CD4-positive, alpha-beta T cell treated with Interleukin-1 beta for 1 hour (primary cell): ENCODE measurements around the gene PCED1B.

Source experiments
- DNase-seq, 2 donors: peaks; one replicate each; pipeline ENCODE4 v3.0.0-alpha.2; 2020 to 2022

The PCED1B gene

GRCh38 chr12:47214001-47214619 is 134.7 kb downstream of the PCED1B start:
- no peak for DNase-seq

- no peak for DNase-seq
Observed at GRCh38 chr12:47214771-47215170, 135.3 kb downstream of the PCED1B start.

- DNase-seq: peak; percentile 82 to 83
Observed at GRCh38 chr12:47216150-47216677, 136.8 kb downstream of the PCED1B start.

GRCh38 chr12:47217595-47217869 is 138.1 kb downstream of the PCED1B start:
- DNase-seq: peak in 1 of 2 donors; percentile 22

GRCh38 chr12:47218191-47218654 is 138.8 kb downstream of the PCED1B start:
- peak; percentile 40 to 50 for DNase-seq

- DNase-seq: no peak
Observed at GRCh38 chr12:47219243-47219642, 139.8 kb downstream of the PCED1B start.

GRCh38 chr12:47221256-47222023 is 142.0 kb downstream of the PCED1B start:
- no peak for DNase-seq

- DNase-seq: no peak
Observed at GRCh38 chr12:47222520-47223030, 143.2 kb downstream of the PCED1B start.

GRCh38 chr12:47223031-47223847 is 143.8 kb downstream of the PCED1B start:
- no peak for DNase-seq

- DNase-seq: no peak
Observed at GRCh38 chr12:47223848-47224213, 144.4 kb downstream of the PCED1B start.

GRCh38 chr12:47224563-47225133 is 145.2 kb downstream of the PCED1B start:
- DNase-seq: no peak

- DNase-seq: no peak
Observed at GRCh38 chr12:47225356-47225755, 145.9 kb downstream of the PCED1B start.

GRCh38 chr12:47226199-47226598 is 146.8 kb downstream of the PCED1B start:
- no peak for DNase-seq

- no peak for DNase-seq
Observed at GRCh38 chr12:47228802-47229201, 149.4 kb downstream of the PCED1B start.

- no peak for DNase-seq
Observed at GRCh38 chr12:47231456-47231855, 152.0 kb downstream of the PCED1B start.

GRCh38 chr12:47234576-47235141 is 155.2 kb downstream of the PCED1B start:
- no peak for DNase-seq

GRCh38 chr12:47235258-47236040 is 156.0 kb downstream of the PCED1B start:
- no peak for DNase-seq

GRCh38 chr12:47236109-47236714 is 156.8 kb downstream of the PCED1B start:
- no peak for DNase-seq

GRCh38 chr12:47237751-47238211 is 158.4 kb downstream of the PCED1B start:
- no peak for DNase-seq

GRCh38 chr12:47238669-47239114 is 159.3 kb downstream of the PCED1B start:
- no peak for DNase-seq

- DNase-seq: no peak
Observed at GRCh38 chr12:47242426-47242825, 163.0 kb downstream of the PCED1B start.
